AG10803 (cell line): Measurements from ENCODE around the gene THSD4.
"Not testable (repeated sequence)": the region's sequence is repeated elsewhere in the genome, so short reads cannot be mapped to it uniquely, and the experiment has no call there.

Experiments
- DNase-seq: peaks from one replicate; pipeline ENCODE4 v3.0.0; 2010; ENCODE audit warnings: low read depth
- H3K4me3 ChIP-seq: 2 replicates; pipeline ENCODE4 v1.5.1; 2011; ENCODE audit warnings: mild to moderate bottlenecking, low read length, control low read depth
- TF ChIP-seq, protein P1 (sequence below): conservative IDR thresholded peaks from 2 replicates; pipeline ENCODE4 v1.5.1; 2011; ENCODE audit warnings: mild to moderate bottlenecking, low read length, control low read depth, inconsistent platforms

THSD4 gene

DNA sequence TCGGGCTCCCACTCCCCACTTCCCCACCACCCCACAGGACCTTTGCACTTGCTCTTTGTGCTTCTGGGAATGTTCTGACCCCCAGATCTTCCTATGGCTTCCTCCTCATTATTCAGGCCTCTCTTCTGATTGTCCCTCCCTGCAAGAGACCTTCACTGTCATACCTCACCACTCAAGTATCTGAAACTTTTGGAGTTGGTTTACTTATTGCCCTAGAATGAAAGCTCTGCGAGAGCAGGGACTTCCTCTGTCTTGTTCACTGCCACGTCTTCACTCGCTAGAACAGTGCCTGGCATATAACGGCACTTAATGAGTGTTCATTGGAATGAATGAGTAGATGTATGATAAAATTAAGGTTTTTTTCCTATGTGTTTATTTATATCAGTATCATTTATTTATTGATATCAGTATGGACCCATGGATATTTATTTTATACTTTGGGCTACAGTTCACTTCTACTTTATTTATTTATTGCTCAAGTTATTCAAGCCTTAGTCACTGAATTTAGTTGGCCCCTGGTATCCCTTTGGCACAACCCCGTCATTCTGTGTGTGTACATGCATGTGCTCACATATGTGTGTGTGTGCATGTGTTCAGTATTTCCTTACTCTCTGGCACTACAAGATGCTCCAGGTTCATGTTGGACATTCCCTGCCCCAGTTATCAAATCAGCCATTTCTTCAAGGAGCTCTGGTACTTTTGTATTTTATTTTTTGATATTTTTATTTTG, 197.6 kb downstream of the THSD4 start:
- no peak for DNase-seq
- no peak overlapping the region for H3K4me3 ChIP-seq
- TF ChIP-seq, protein P1, sequence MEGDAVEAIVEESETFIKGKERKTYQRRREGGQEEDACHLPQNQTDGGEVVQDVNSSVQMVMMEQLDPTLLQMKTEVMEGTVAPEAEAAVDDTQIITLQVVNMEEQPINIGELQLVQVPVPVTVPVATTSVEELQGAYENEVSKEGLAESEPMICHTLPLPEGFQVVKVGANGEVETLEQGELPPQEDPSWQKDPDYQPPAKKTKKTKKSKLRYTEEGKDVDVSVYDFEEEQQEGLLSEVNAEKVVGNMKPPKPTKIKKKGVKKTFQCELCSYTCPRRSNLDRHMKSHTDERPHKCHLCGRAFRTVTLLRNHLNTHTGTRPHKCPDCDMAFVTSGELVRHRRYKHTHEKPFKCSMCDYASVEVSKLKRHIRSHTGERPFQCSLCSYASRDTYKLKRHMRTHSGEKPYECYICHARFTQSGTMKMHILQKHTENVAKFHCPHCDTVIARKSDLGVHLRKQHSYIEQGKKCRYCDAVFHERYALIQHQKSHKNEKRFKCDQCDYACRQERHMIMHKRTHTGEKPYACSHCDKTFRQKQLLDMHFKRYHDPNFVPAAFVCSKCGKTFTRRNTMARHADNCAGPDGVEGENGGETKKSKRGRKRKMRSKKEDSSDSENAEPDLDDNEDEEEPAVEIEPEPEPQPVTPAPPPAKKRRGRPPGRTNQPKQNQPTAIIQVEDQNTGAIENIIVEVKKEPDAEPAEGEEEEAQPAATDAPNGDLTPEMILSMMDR: no peak

DNA sequence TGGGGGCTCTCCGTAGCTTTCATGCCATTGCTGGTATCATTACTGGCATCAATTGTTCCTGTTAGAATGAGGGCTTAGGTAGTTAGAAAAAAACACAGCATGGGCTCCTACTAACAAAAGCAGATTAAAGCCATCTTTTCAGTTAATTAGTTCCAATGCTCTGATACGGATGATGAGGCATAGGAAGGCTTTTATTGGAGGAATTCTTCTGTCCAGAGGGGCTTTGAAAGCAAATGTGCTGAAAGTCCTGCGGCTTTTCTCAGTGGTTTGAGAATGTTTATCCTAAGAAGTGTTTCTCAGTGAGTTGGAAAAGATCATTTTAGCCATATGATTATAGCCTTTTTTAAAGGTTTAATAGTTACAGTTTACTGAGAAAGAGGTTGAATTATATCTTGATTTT, 198.5 kb downstream of the THSD4 start:
- TF ChIP-seq, protein P1: no peak
- no peak for DNase-seq
- no peak overlapping the region for H3K4me3 ChIP-seq

DNA sequence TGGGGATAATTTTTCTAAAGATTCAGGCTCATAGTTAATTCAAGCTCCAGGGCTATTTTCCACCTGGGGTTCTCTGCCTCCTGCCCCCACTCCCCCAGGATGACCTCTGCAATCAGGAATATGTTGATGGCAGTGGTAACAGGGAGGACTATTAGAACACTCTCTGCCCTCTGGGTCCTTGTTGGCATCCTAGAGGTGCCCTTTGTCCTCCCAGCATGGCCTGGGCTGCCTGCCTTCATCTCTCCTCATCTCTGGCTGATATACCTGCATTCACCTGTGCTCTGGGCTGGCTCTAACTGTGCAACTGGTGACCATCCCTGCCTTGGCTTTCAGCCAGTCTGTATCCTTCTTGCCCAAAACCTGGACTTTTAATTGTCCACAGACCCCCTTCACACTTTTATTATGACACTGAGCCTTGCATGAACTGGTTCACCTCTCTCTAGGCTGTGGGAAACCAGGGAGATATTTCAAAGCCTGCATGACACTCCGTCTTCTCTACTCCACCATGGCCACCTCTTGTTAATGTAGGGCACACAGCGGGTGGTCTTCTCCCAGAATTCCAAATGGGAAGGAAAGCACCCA, 199.8 kb downstream of the THSD4 start:
- TF ChIP-seq, protein P1: no peak
- no peak for DNase-seq
- no peak overlapping the region for H3K4me3 ChIP-seq

DNA sequence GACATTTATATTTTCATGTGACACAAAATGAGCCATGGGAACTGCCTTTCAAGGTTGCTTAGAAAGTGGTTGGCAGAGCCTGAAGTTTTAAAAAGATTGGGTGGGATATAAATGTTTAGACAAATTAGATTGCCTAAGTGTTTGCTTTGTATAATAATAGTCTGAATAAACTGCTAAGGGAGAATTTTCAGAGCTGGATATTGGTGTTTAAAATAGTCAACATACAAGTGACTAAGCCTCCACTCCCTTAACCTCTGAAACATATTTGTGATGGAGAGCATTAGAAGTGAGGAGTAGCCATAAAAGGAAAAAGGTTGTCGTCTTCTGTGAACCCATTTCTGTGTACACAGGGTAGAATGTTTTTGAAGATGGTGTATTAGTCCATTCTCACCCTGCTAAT, 201.6 kb downstream of the THSD4 start:
- TF ChIP-seq, protein P1: no peak
- H3K4me3 ChIP-seq: no peak overlapping the region
- DNase-seq: no peak

DNA sequence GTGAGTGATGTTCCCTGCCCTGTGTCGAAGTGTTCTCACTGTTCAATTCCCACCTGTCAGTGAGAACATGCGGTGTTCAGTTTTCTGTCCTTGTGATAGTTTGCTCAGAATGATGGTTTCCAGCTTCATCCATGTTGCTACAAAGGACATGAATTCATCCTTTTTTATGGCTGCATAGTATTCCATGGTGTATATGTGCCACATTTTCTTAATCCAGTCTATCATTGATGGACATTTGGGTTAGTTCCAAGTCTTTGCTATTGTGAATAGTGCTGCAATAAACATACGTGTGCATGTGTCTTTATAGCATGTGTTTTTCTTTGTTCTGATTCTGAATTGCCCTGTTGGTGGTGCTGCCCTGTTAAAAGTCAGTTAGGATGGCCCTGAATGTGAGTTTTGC, 204.2 kb downstream of the THSD4 start:
- H3K4me3 ChIP-seq: not testable (repeated sequence)

DNA sequence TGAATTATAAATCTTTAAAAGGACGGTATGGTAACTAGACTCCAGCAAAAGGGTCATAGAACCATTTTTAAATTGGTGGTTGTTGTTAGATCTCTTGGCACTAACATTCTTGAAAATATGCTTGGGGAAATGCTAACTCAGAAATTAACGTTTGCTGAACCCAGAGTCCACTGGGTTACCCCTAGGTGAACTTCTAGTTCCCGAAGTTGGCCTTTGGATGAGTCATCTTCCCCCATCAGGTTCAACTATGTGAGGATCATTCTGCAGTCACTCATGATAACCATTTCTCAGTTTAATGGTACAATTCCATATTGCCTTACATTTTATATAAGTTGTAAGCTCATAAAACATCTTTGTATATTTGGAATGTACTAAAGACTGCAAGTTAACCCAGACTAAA, 204.7 kb downstream of the THSD4 start:
- DNase-seq: no peak
- TF ChIP-seq, protein P1: no peak
- no peak overlapping the region for H3K4me3 ChIP-seq

More for the DNA sequence above, 204.2 kb downstream of the THSD4 start:
- DNase-seq: not testable (repeated sequence)

DNA sequence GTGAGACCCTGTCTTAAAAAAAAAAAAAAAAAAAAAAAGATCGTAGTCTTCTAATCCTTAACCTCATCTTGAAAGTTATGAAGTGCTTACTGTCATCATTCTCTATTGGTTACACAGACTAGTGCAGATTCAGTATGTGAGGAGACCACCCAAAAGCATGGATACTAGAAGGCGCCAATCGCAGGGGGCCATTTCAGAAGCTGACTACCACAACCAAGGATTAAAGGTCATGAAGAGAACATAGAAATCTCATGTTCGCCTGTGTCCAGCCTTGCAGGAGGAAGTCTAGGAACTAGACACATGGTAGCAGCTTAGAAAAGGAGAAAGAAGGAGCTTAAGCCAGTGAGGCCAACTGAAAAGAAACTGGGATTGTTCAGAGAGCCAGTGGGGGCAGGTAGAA, 207.8 kb downstream of the THSD4 start:
- H3K4me3 ChIP-seq: no peak overlapping the region
- TF ChIP-seq, protein P1: no peak
- no peak for DNase-seq
